Stimulated activated CD4-positive, alpha-beta T cell treated with anti-CD3 and anti-CD28 coated beads, Interleukin-1b, Interleukin-23, amount 100 ng/mL, for 24 hours (primary cell): ENCODE measurements around the gene HACD1.
"Not testable (repeated sequence)": the region's sequence is repeated elsewhere in the genome, so short reads cannot be mapped to it uniquely, and the experiment has no call there.

ENCODE experiments used
- DNase-seq, 4 experiments: peaks; one replicate each; pipeline ENCODE4 v3.0.0-alpha.2; 2020; ENCODE audit warnings: low read depth in 4 of 4, low spot score in 1 of 4

Gene HACD1

GRCh38 chr10:17643755-17644484 lies 26.7 kb upstream of the HACD1 start, which contains the start of gene STAM:
Gene STAM (plus strand): TSS chr10:17644151. CDS start chr10:17644340, 189 bp downstream.
- DNase-seq: peak; percentile 86 to 95 (median 88)

GRCh38 chr10:17643339-17643754 lies 26.2 kb upstream of the HACD1 start:
- DNase-seq: no peak

DNA sequence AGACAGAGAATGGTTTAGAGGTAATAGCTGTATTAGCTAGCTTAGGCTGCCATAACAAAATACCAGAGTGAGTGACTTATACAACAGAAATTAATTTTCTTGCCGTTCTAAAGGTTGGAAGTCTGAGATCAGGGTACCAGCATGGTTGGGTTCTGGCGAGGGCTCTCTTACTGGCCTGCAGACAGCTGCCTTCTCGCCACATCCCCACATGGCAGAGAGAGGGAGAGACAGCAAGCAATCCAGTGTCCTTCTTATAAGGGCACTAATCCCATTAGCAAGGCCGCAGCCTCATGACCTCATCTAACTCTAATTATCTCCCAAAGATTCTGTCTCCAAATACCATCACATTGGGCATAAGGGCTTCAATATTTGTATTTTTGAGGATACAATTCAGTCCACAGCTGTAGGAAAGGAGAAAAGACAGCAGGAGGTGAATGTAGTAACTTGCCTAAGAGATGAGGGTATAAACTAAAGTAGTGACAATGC lies 23.2 kb upstream of the HACD1 start:
- no peak for DNase-seq

DNA sequence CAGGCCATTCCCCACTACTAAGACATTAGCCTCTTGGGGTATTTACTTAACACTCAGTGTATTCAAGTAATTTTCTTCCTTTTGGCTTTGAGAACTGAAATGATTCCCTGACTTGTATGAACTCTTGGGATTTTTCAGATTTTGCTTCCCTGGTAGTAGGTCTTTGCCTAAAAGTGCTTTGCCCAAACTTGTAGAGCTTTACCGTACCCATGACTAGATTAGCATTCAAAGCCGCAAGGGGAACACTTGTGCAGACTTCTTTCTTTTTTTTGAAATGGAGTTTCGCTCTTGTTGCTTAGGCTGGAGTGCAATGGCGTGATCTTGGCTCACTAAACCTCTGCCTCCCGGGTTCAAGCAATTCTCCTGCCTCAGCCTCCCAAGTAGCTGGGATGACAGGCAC lies 20.7 kb upstream of the HACD1 start:
- DNase-seq: no peak

GRCh38 chr10:17633353-17633752 lies 16.2 kb upstream of the HACD1 start:
- DNase-seq: no peak

DNA sequence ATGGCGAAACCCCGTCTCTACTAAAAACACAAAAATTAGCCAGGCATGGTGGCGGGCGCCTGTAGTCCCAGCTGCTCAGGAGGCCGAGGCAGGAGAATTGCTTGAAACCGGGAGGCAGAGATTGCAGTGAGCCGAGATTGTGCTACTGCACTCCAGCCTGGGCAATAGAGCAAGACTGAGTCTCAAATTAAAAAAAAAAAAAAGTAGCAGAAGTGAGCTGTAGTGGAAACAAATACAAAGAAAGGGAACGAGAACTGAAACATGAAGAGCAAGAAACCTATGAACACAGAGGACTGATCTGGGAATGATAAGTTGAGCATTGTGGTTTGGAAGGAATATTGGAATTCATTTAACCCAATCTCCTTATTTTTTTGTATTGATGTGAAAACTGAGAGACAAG lies 15.4 kb upstream of the HACD1 start:
- not testable (repeated sequence) for DNase-seq

DNA sequence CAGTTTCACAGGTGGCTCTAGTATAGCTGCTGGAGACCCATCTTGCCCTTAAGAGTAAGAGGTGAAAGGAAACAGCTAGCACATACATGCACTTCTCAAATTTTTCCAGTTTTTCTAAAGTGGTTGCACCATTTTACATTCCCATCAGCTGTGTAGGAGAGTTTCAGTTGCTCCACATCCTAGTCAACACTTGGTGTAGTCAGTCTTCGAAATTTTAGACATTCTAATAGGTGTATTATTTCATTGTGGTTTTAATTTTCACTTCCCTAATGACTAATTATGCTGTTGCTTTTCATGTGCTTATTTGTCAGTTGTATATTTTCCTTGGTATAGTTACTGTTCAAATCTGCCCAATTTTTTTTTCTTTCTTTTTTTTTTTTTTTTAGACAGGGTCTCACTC lies 9.5 kb upstream of the HACD1 start:
- DNase-seq: no peak

DNA sequence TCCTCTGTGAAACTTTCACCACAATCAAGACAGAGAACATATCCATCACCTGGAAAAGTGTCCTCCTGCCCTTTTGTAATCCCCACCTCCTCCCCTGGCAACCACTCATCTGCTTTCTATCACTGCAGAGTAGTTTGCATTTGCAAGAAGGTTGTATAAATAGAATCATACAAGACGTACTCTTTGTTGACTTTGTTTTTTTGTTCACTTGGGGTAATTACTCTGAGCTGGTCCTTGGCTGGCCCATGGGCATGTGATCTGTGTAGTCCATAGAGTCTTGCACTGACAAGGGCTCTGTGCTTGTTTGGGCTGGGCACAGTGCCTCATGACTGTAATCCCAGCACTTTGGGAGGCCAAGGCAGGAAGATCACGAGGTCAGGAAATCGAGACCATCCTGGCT lies 7.8 kb upstream of the HACD1 start:
- no peak for DNase-seq

GRCh38 chr10:17622061-17622460 lies 4.9 kb upstream of the HACD1 start:
- no peak for DNase-seq

DNA sequence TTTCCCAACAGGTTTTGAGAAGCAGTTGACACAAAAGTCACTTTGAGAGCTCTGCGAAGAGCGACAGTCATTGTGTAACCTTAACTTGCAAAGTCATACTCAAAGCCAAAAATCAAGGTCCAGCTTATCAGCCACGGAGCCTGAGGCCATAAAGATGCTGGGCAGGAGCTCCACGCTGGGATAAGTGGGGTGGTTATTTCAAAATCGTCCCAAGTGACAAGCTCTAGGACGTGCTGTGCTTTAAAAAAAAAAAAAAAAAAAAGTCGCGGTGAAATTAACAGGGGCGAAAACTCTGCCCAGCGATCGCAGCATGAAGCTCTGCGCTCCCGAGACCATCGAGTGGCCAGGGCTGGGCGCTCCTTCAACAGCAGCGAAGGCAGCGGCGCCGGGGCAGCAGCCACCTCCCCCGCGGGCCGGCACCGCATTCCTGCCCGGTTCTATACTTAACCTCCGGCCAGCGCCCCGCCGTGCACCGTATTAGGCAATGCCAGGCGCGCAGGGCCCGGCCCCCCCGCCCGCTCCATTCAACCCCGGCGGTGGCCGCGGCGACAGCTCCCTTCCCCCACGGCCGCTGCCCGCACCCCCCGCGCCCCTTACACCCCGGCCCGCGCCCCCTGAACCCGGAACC lies 657 bp downstream of the HACD1 start:
- DNase-seq: peak in 1 of 4 experiments; percentile 12

DNA sequence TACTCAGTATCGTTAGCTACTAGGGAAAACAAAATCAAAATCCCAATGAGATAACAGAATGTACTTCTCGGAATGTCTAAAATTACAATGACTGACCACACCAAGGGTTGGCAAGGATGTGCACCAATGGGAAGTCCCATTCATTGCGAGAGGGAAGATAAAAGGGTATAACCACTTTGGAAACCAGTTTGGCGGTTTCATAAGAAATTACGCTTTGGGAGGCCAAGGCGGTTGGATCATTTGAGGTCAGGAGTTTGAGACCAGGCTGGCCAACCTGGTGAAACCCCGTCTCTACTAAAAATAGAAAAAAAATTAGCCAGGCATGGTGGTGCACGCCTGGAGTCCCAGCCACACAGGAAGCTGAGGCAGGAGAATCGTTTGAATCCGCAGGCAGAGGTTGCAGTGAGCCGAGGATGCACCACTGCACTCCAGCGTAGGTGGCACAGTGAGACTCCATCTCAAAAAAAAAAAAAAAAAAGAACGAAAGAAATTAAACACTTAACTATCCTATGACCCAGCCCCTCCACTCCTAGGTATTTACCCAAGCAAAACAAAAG lies 7.6 kb downstream of the HACD1 start:
- DNase-seq: no peak

- DNase-seq: no peak
These were observed 9.4 kb downstream of the HACD1 start for GRCh38 chr10:17607603-17608332.

DNA sequence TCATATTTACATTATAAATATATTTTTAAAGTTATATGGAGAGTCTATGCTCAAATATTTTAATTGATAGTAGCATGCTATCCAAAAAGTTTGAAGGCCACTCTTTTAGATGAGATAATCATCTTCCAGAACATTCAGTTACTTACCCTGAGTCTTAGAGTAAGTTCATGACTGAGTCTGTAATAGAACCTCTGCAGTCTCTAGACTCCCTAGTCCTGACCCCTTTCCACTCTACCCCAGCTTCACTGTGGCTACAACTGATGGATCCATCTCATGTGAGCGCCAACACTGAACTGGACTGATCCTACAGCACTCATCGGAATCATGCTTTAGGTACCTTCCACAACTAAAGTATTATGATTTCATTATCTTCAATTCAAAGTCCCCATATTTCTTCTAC lies 10.1 kb downstream of the HACD1 start:
- DNase-seq: no peak

DNA sequence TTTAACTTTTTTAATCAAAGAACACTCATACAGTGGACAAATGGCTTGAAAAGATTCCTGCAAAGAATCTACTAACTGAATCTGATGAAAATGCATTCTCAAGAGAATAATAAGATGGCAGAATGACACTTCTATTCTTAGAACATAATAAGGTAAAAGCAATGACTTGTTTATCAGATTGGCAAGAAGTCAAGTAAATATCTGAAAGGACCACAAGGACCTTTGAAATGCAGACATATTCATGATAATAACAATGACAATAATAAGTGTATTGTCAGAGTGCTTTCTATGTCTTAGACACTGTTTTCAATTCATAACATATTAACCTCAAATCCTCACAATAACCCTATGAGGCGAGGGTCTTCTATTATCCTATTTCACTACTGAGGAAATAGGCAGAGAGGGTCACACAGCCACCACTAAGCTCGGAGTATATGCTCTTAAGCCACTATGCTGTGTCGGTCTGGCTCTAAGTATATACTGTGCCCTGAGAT lies 10.6 kb downstream of the HACD1 start:
- no peak for DNase-seq

DNA sequence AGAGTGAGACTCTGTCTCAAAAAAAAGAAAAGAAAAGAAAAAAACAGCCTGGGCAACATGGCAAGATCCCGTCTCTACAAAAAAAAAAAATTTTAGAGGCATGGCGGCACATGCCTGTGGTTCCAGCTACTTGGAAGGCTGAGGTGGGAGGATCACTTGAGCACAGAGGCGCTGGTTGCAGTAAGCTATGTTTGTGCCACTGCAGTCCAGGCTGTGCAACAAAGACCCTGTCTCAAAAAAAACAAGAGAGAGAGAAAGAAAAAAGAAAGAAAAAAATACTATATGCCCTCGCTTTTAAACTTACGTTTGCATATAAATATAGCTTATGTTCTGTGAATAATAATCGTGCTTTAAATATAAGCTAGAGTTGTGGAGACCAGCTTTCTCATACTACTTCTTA lies 11.2 kb downstream of the HACD1 start:
- no peak for DNase-seq

DNA sequence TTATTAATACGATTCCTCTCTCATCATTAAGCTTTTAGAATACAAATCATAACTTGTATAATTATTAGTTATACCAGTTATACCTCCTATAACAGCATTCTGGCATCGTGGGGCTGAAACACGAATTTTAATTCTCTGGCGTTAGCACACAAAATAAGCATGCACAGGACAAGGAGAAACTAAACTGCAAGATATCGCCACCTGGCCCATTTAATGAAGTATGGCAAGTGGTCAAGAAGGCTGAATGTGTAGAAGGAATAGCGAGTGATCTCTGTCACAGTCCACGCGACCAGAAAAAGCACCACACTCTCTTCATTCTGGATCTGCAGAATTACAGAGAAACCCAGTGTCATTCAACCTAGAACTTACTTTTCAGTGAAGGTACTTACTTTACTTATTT lies 18.1 kb downstream of the HACD1 start:
- DNase-seq: no peak

DNA sequence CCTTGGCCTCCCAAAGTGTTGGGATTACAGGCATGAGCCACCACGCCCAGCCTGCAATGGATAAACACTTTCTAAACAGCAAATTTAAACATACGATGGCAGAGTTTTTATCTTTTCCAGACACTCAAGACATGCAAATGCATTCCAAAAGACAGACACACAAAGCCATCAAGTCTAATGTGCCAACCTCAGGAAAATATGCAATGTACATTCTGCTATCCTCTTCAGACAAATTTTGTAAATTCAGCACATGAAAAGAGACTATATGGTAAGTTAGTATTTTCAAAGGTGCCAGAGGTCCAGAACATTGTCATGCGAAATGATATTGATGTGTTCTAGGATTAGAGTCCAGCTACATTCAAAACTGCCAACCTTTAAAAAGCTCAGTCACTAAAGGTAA lies 19.8 kb downstream of the HACD1 start:
- no peak for DNase-seq

DNA sequence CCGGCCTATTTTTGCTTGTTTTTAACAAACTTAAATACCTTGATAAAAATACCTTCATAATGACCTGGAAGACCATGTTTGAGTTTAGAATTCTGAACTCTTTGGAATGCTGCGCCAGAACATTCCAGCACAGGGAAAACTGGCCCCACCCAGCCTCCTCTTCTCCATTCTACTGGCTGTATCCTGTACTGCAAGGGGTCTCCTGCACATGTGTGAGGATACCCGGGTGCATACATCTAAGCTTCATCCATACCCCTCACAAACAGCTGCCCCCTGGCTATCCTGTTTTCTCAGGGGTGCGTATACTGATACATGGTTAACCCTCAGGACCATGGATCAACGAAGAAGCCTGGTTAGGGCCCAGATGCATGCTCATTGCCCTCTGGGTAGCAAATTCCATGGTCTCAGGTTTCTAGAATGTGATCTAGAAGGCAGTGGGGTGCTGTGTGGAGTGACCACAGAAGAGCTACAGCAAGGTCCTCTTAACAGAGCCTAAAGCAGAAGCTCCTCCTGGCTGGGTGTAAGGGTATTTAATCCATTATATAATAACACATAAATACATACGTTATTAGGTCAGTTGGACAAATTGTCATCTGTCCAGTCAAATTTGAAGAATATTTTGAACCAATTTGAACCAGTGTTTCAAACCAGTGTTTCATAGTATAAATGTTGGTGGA lies 26.1 kb downstream of the HACD1 start:
- no peak for DNase-seq

- DNase-seq: not testable (repeated sequence)
These were observed 27.9 kb downstream of the HACD1 start for GRCh38 chr10:17589316-17589715.

GRCh38 chr10:17588420-17588819 lies 28.8 kb downstream of the HACD1 start:
- DNase-seq: no peak

GRCh38 chr10:17587321-17587720 lies 29.9 kb downstream of the HACD1 start:
- not testable (repeated sequence) for DNase-seq
